Endodermal cell (in vitro differentiated cells): ENCODE results near the gene MPC1. TPM values are rescaled to one million over a fixed set of nuclear protein-coding genes. Genes with fewer than 3 reads are reported as not detected.

Source experiments
- DNase-seq: peaks from one replicate; pipeline ENCODE4 v3.0.0-alpha.2; 2017
- H3K27ac ChIP-seq: 2 replicates; pipeline ENCODE4 v1.5.1; 2013; ENCODE audit warnings: mild to moderate bottlenecking, low read depth, low read length, moderate library complexity
- H3K27me3 ChIP-seq: 2 replicates; pipeline ENCODE4 v1.6.1; 2013; ENCODE audit warnings: mild to moderate bottlenecking, low read length, moderate library complexity; ENCODE audit not compliant: insufficient read depth, control insufficient read depth, poor library complexity, severe bottlenecking
- H3K36me3 ChIP-seq: 2 replicates; pipeline ENCODE4 v1.7.0; 2013; ENCODE audit warnings: mild to moderate bottlenecking, low read length, moderate library complexity; ENCODE audit not compliant: control insufficient read depth, insufficient read depth
- H3K4me1 ChIP-seq: one replicate; pipeline ENCODE4 v1.7.0; 2013; ENCODE audit warnings: low read length; ENCODE audit not compliant: control insufficient read depth, insufficient read depth
- H3K4me3 ChIP-seq: 2 replicates; pipeline ENCODE4 v1.5.1; 2013; ENCODE audit warnings: mild to moderate bottlenecking, low read length, moderate library complexity
- H3K9ac ChIP-seq: 2 replicates; pipeline ENCODE4 v1.6.1; 2013; ENCODE audit warnings: mild to moderate bottlenecking, low read length, moderate library complexity; ENCODE audit not compliant: poor library complexity, severe bottlenecking; ENCODE audit errors: extremely low read depth
- H3K9me3 ChIP-seq: 2 replicates; pipeline ENCODE4 v1.6.1; 2013; ENCODE audit warnings: mild to moderate bottlenecking, low read length, moderate library complexity; ENCODE audit not compliant: control insufficient read depth
- H3K27ac Mint-ChIP-seq: 2 replicates; pipeline ENCODE4 v1.8.0; 2020; ENCODE audit warnings: mixed read lengths
- H3K27me3 Mint-ChIP-seq: 2 replicates; pipeline ENCODE4 v1.8.0; 2021; ENCODE audit warnings: mild to moderate bottlenecking, mixed read lengths; ENCODE audit not compliant: insufficient read depth
- H3K36me3 Mint-ChIP-seq: 2 replicates; pipeline ENCODE4 v1.8.0; 2020; ENCODE audit warnings: low read depth, mixed read lengths
- H3K4me1 Mint-ChIP-seq: 2 replicates; pipeline ENCODE4 v1.8.0; 2020; ENCODE audit warnings: mixed read lengths
- H3K4me3 Mint-ChIP-seq: 2 replicates; pipeline ENCODE4 v1.8.0; 2020; ENCODE audit warnings: mild to moderate bottlenecking, moderate library complexity, mixed read lengths
- H3K9me3 Mint-ChIP-seq: 2 replicates; pipeline ENCODE4 v1.8.0; 2020; ENCODE audit warnings: mild to moderate bottlenecking, mixed read lengths
- WGBS, 2 experiments: methylation state at CpG; one replicate each; pipeline versions ENCODE4 v1.1.5 to v1.1.7; 2013; ENCODE audit warnings: missing lambda C conversion rate in 2 of 2, mixed read lengths in 1 of 2; ENCODE audit not compliant: insufficient coverage in 1 of 2, insufficient read length in 1 of 2; 5-methylcytosine and 5-hydroxymethylcytosine counted together
- total RNA-seq, 2 donors: library from RNA; stranded (reverse); fragmentation: NEBNext Ultra II Directional in 1 of 2; extraction: Animal tissue kit (Norgen Biotek cat#: 25700) in 1 of 2; gene quantifications; 2 replicates in 1 of 2; 3 replicates in 1 of 2; pipeline ENCODE4 v1.2.1, GENCODE V29; 2021
- TF ChIP-seq, protein P1 (sequence below): fragments of 200-600 bp; sonication (generic); conservative IDR thresholded peaks from 2 replicates; pipeline ENCODE4 v1.5.0; 2021; ENCODE audit warnings: antibody characterized with exemption, mild to moderate bottlenecking

The MPC1 gene
- total RNA-seq, 2 donors from 2014 or later = 8.2 to 8.7 TPM

DNA sequence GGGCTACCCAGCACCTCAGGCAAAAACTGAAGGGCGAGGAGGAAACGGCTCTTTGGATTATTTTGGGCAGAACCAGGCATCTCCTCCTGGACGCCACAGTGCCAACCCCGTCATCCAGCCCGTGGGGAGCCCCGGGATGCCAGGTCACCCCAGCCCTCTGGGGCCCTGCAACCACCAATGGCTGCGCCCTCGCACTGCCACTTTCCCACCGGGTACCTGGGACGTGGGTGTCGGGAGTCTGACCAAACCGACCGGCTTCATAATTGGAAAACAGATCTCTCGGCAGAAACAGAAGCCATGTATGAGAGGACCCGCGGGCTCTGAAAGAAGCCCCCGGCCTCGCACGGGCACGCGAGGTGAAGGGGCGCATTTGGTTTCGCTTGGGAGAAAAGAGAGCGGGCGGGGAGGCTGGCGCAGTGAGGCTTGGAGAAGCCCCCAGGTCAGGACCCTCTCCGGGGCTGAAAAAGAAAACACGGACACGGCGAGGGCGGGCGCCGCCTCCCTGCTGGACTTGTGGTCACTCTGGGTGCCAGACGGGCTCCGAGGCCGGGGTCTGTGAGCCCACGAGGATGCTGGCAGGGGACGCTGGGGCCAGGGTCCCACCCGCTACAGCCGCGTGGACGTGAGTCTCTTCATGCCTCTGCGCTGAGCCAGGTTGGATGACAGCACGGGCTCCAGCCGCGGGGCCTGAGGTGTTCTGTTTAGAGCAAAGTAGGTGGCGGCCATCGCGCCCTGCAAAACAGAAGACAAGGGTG is 29.6 kb upstream of the MPC1 start:
- Histone ChIP-seq H3K27ac (no peak overlapping the region), H3K4me1 (no peaks in the 10 kb centered on the region), H3K9me3 (no peaks in the 10 kb centered on the region), H3K9ac (no peak overlapping the region), H3K36me3 (peaks cover 7% of the 10 kb centered on the region), H3K4me3 (no peak overlapping the region), H3K27me3 (no peaks in the 10 kb centered on the region)
- peaks cover 19% of the 10 kb centered on the region for H3K36me3 Mint-ChIP-seq
- no peak overlapping the region for H3K4me3 Mint-ChIP-seq
- H3K27ac Mint-ChIP-seq = no peak overlapping the region
- WGBS, 2 experiments = 92 to 94% methylated on average over 42 to 49 of the region's 49 CpGs
- no peak for DNase-seq
- H3K4me1 Mint-ChIP-seq = peaks cover 10% of the 10 kb centered on the region
- H3K27me3 Mint-ChIP-seq = no peaks in the 10 kb centered on the region
- TF ChIP-seq, protein P1, sequence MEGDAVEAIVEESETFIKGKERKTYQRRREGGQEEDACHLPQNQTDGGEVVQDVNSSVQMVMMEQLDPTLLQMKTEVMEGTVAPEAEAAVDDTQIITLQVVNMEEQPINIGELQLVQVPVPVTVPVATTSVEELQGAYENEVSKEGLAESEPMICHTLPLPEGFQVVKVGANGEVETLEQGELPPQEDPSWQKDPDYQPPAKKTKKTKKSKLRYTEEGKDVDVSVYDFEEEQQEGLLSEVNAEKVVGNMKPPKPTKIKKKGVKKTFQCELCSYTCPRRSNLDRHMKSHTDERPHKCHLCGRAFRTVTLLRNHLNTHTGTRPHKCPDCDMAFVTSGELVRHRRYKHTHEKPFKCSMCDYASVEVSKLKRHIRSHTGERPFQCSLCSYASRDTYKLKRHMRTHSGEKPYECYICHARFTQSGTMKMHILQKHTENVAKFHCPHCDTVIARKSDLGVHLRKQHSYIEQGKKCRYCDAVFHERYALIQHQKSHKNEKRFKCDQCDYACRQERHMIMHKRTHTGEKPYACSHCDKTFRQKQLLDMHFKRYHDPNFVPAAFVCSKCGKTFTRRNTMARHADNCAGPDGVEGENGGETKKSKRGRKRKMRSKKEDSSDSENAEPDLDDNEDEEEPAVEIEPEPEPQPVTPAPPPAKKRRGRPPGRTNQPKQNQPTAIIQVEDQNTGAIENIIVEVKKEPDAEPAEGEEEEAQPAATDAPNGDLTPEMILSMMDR = no peak
- H3K9me3 Mint-ChIP-seq = no peaks in the 10 kb centered on the region

DNA sequence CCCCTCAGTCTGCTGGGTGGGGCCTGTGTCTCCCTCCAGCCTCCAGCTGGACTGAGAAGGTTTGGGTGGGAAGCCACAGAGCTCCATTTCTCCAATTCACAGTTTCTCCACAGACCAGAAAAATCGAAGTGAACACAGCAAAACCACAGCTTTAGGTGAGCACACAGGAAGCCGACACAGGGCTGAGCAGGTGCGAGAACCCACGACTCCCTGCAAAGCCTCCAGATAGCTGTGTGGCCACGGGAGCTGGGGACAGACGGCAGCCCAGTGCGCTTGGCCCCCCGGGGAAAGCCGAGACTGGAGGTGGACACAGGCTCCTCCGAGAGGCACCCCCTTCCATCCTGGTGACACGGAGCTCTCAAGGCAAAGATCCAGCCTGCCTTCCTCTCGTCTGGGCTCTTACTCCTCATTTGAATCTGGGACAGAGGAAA is 29.0 kb upstream of the MPC1 start:
- H3K4me1 ChIP-seq = no peaks in the 10 kb centered on the region
- no peak overlapping the region for H3K27ac ChIP-seq
- peaks cover 10% of the 10 kb centered on the region for H3K4me1 Mint-ChIP-seq
- no peaks in the 10 kb centered on the region for H3K27me3 Mint-ChIP-seq
- peaks cover 2% of the 10 kb centered on the region for H3K36me3 ChIP-seq
- no peak for DNase-seq
- H3K27me3 ChIP-seq = no peaks in the 10 kb centered on the region
- H3K4me3 Mint-ChIP-seq = no peak overlapping the region
- 92 to 93% methylated on average over 10 to 12 of the region's 12 CpGs for WGBS, 2 experiments
- H3K27ac Mint-ChIP-seq = no peak overlapping the region
- no peak overlapping the region for H3K9ac ChIP-seq
- peaks cover 13% of the 10 kb centered on the region for H3K36me3 Mint-ChIP-seq
- TF ChIP-seq, protein P1 = no peak
- H3K9me3 Mint-ChIP-seq = no peaks in the 10 kb centered on the region
- no peak overlapping the region for H3K4me3 ChIP-seq
- no peaks in the 10 kb centered on the region for H3K9me3 ChIP-seq

DNA sequence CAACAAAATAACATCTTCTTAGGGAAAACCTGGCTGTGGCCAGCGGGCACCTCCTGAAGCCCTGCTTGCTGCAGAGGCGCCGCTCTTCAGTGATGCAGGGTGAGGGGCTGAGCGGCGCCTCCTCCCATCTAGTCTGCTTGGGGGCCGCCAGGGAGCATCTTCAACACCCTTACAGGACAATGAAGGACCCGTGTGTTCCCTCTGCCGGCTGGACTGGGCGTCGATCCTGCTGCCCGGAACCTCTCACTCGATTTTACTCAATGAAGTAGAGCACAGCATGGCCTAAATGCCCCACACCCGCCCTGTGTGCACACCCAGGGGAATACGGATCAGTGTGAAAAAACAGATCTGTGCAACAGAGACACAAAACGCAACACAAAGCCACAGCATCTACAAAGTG is 28.5 kb upstream of the MPC1 start:
- Histone ChIP-seq H3K27me3 (no peaks in the 10 kb centered on the region), H3K9me3 (no peaks in the 10 kb centered on the region), H3K36me3 (no peaks in the 10 kb centered on the region), H3K4me3 (no peak overlapping the region), H3K27ac (no peak overlapping the region), H3K4me1 (no peaks in the 10 kb centered on the region), H3K9ac (no peak overlapping the region)
- peaks cover 9% of the 10 kb centered on the region for H3K36me3 Mint-ChIP-seq
- peaks cover 10% of the 10 kb centered on the region for H3K4me1 Mint-ChIP-seq
- no peak for DNase-seq
- H3K27me3 Mint-ChIP-seq = no peaks in the 10 kb centered on the region
- TF ChIP-seq, protein P1 = no peak
- 92 to 94% methylated on average over 12 to 15 of the region's 15 CpGs for WGBS, 2 experiments
- no peak overlapping the region for H3K27ac Mint-ChIP-seq
- no peaks in the 10 kb centered on the region for H3K9me3 Mint-ChIP-seq
- H3K4me3 Mint-ChIP-seq = no peak overlapping the region
